ENCODE results near the gene MRPL36. TPM values are rescaled to one million over a fixed set of nuclear protein-coding genes. Genes with fewer than 3 reads are reported as not detected.

MRPL36 gene
- total RNA-seq, 1 experiment from 2014 or later: 79.9 TPM

DNA sequence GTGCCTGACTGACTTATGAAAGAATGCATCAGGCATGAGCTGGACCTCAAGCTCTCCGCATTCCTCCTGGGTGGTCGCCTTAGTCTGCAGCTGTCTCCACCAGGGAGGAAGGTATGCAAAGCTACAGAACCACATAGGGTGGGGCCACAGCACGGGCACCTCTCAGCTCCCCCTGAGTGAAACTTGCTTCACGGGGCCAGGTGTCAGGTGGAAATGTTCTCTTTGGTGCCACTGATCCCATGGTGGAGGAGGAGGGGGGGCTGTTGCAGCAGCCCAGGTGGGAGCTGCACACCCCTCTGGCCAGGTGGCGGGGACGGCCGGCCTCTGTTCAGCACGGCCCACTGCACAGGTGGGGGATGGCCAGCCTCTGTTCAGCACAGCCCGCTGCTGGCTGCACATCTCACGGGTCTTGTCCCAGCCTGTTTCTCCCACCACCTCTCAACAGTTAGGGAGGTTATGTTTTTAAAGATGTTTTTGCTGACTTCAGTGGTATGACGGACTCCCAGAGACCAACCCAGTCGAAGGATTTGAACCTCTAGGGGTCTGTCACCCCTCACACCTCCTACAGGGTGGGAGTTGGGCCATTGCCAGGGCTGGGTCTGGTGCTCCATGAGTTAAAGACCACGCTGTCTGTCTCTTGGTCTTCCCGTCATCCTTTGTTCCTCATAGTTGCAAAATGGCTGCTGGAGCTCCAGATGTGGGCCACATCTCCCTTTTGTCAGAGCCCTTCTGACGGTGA, 34.3 kb downstream of the MRPL36 start:
- DNase-seq (ENCODE audit: low read depth, low spot score) (no peak), ATAC-seq (no peak)
- H3K4me1 ChIP-seq (ENCODE audit: control insufficient read depth, insufficient read depth, low read length): no peaks in the 10 kb centered on the region
- no peaks in the 10 kb centered on the region for H3K27me3 ChIP-seq (ENCODE audit: control insufficient read depth, insufficient read depth, low read length)
- intact Hi-C loops (cut with micrococcal nuclease; ENCODE audit: unreplicated experiment): no loop called here
- ChIA-PET POLR2A (no interaction called here), CTCF (interaction anchor here (0.7 kb wide), 1 partner anchor 272 kb away, joined by 3 read pairs; no protein-coding TSS in a partner anchor)
- H3K4me3 ChIP-seq (ENCODE audit: low read depth in 2 of 2, low read length in 2 of 2): no peak overlapping the region
- BruUV-seq (replicated peaks): no TSS peak
- H3K9me3 ChIP-seq (ENCODE audit: control insufficient read depth, insufficient read depth, low read depth, low read length): no peaks in the 10 kb centered on the region
- no peaks in the 10 kb centered on the region for H3K36me3 ChIP-seq (ENCODE audit: control insufficient read depth, insufficient read depth, low read length)
- in situ Hi-C loops (cut with HindIII; ENCODE audit: low pct_unique_long_range_greater_than_20kb, low sequenced_read_pairs): no loop called here
- TF ChIP-seq SIN3A (IDR thresholded peaks at IDR 0.05; ENCODE audit: borderline replicate concordance, insufficient read depth, low read depth, low read length) (no peak), TCF7L2 (IDR thresholded peaks at IDR 0.05; ENCODE audit: low read depth, low read length) (no peak), POLR2AphosphoS5 (IDR thresholded peaks at IDR 0.05; ENCODE audit: low read depth, low read length) (no peak)
- TF ChIP-seq, protein P1, sequence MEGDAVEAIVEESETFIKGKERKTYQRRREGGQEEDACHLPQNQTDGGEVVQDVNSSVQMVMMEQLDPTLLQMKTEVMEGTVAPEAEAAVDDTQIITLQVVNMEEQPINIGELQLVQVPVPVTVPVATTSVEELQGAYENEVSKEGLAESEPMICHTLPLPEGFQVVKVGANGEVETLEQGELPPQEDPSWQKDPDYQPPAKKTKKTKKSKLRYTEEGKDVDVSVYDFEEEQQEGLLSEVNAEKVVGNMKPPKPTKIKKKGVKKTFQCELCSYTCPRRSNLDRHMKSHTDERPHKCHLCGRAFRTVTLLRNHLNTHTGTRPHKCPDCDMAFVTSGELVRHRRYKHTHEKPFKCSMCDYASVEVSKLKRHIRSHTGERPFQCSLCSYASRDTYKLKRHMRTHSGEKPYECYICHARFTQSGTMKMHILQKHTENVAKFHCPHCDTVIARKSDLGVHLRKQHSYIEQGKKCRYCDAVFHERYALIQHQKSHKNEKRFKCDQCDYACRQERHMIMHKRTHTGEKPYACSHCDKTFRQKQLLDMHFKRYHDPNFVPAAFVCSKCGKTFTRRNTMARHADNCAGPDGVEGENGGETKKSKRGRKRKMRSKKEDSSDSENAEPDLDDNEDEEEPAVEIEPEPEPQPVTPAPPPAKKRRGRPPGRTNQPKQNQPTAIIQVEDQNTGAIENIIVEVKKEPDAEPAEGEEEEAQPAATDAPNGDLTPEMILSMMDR (IDR thresholded peaks at IDR 0.05): no peak
- TF ChIP-seq, protein P2, sequence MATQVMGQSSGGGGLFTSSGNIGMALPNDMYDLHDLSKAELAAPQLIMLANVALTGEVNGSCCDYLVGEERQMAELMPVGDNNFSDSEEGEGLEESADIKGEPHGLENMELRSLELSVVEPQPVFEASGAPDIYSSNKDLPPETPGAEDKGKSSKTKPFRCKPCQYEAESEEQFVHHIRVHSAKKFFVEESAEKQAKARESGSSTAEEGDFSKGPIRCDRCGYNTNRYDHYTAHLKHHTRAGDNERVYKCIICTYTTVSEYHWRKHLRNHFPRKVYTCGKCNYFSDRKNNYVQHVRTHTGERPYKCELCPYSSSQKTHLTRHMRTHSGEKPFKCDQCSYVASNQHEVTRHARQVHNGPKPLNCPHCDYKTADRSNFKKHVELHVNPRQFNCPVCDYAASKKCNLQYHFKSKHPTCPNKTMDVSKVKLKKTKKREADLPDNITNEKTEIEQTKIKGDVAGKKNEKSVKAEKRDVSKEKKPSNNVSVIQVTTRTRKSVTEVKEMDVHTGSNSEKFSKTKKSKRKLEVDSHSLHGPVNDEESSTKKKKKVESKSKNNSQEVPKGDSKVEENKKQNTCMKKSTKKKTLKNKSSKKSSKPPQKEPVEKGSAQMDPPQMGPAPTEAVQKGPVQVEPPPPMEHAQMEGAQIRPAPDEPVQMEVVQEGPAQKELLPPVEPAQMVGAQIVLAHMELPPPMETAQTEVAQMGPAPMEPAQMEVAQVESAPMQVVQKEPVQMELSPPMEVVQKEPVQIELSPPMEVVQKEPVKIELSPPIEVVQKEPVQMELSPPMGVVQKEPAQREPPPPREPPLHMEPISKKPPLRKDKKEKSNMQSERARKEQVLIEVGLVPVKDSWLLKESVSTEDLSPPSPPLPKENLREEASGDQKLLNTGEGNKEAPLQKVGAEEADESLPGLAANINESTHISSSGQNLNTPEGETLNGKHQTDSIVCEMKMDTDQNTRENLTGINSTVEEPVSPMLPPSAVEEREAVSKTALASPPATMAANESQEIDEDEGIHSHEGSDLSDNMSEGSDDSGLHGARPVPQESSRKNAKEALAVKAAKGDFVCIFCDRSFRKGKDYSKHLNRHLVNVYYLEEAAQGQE (IDR thresholded peaks at IDR 0.05; ENCODE audit: insufficient read depth in 1 of 2, low read depth in 2 of 2, low read length in 1 of 2): no peak
- H3K27ac ChIP-seq (ENCODE audit: low read length): no peak overlapping the region

DNA sequence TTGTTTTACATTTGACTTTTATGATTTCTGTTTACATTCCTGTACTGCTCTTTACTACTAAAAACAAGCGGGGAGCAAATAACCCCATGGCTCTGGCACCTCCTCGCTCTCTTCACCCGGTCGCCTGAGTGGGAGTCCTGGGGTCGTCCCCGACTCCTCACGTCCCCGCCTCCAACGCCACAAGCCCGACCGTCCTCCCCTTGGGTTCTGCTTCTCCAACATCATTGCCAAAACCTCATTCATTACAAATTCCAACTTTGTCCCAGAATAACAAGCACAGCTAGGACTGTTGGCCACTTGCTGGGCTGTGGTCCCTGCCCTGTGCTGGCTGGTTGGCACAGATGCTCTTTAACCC, 35.1 kb downstream of the MRPL36 start:
- no peak overlapping the region for H3K27ac ChIP-seq (ENCODE audit: low read length)
- no peaks in the 10 kb centered on the region for H3K4me1 ChIP-seq (ENCODE audit: control insufficient read depth, insufficient read depth, low read length)
- ATAC-seq (no peak), DNase-seq (ENCODE audit: low read depth, low spot score) (no peak)
- ChIA-PET POLR2A (no interaction called here), CTCF (interaction anchor here (2.1 kb wide), 1 partner anchor 275 kb away, joined by 6 read pairs; no protein-coding TSS in a partner anchor)
- BruUV-seq (replicated peaks): no TSS peak
- H3K4me3 ChIP-seq (ENCODE audit: low read depth in 2 of 2, low read length in 2 of 2): no peak overlapping the region
- in situ Hi-C loops (cut with HindIII; ENCODE audit: low pct_unique_long_range_greater_than_20kb, low sequenced_read_pairs): no loop called here
- H3K9me3 ChIP-seq (ENCODE audit: control insufficient read depth, insufficient read depth, low read depth, low read length): no peaks in the 10 kb centered on the region
- no peaks in the 10 kb centered on the region for H3K36me3 ChIP-seq (ENCODE audit: control insufficient read depth, insufficient read depth, low read length)
- TF ChIP-seq, protein P2 (IDR thresholded peaks at IDR 0.05; ENCODE audit: insufficient read depth in 1 of 2, low read depth in 2 of 2, low read length in 1 of 2): no peak
- TF ChIP-seq, protein P1 (IDR thresholded peaks at IDR 0.05): no peak
- TF ChIP-seq POLR2AphosphoS5 (IDR thresholded peaks at IDR 0.05; ENCODE audit: low read depth, low read length) (no peak), SIN3A (IDR thresholded peaks at IDR 0.05; ENCODE audit: borderline replicate concordance, insufficient read depth, low read depth, low read length) (no peak), TCF7L2 (IDR thresholded peaks at IDR 0.05; ENCODE audit: low read depth, low read length) (no peak)
- no peaks in the 10 kb centered on the region for H3K27me3 ChIP-seq (ENCODE audit: control insufficient read depth, insufficient read depth, low read length)
- intact Hi-C loops (cut with micrococcal nuclease; ENCODE audit: unreplicated experiment): no loop called here
